Stomach (tissue), 4 donors: ENCODE measurements around the gene TELO2.

ENCODE experiments used
- EP300 ChIP-seq: sonication (generic); formaldehyde crosslinking; IDR thresholded peaks from one replicate; pipeline ENCODE4 v1.6.1; 2017; ENCODE audit warnings: antibody characterized with exemption
- POLR2A ChIP-seq, 4 donors: fragments of 450-650 bp; IDR thresholded peaks; one replicate each; pipeline ENCODE4 v1.6.1; 2016; ENCODE audit warnings: antibody characterized with exemption in 4 of 4, control low read depth in 2 of 4, mild to moderate bottlenecking in 1 of 4, moderate library complexity in 1 of 4
- TF ChIP-seq, protein P1 (sequence below), 7 experiments: fragments of 450-650 bp in 4 of 7; fragments of 200-600 bp in 3 of 7; sonication (generic) in 3 of 7; IDR thresholded peaks; one replicate each; pipeline ENCODE4 v1.5.1; 2016 to 2019; ENCODE audit warnings: antibody characterized with exemption in 7 of 7, control low read depth in 2 of 7, mild to moderate bottlenecking in 1 of 7

DNA sequence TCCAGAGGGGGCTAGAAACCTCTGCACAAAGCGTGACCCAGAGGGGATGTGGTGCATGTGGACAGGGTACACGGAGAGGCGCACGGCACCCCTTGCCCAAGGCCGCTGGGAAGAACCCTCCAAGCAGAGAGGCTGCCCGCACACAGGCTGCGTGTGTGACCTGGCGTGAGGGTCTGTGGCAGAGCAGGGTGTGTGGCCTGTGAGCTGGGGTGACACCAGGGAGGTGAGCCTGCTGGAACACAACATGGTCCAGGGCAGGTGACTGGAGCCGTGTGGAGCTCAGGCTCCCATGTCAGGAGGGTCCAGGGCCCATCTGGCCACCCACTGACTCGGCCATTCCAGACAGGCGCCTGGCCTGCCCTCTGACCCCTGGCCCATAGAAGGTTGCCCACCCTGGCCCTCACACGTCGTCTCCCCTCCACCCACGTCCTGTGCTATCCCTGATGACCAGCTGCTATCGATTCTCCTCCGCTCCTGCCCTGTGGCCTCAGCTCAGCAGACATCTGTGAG is 25.5 kb downstream of the TELO2 start:
- TF ChIP-seq POLR2A (IDR thresholded peaks at IDR 0.05), result no peak
- TF ChIP-seq, protein P1, sequence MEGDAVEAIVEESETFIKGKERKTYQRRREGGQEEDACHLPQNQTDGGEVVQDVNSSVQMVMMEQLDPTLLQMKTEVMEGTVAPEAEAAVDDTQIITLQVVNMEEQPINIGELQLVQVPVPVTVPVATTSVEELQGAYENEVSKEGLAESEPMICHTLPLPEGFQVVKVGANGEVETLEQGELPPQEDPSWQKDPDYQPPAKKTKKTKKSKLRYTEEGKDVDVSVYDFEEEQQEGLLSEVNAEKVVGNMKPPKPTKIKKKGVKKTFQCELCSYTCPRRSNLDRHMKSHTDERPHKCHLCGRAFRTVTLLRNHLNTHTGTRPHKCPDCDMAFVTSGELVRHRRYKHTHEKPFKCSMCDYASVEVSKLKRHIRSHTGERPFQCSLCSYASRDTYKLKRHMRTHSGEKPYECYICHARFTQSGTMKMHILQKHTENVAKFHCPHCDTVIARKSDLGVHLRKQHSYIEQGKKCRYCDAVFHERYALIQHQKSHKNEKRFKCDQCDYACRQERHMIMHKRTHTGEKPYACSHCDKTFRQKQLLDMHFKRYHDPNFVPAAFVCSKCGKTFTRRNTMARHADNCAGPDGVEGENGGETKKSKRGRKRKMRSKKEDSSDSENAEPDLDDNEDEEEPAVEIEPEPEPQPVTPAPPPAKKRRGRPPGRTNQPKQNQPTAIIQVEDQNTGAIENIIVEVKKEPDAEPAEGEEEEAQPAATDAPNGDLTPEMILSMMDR (IDR thresholded peaks at IDR 0.05), result no peak
- TF ChIP-seq EP300, result no peak
